ENCODE results near the gene CALM3.

CALM3 gene

DNA sequence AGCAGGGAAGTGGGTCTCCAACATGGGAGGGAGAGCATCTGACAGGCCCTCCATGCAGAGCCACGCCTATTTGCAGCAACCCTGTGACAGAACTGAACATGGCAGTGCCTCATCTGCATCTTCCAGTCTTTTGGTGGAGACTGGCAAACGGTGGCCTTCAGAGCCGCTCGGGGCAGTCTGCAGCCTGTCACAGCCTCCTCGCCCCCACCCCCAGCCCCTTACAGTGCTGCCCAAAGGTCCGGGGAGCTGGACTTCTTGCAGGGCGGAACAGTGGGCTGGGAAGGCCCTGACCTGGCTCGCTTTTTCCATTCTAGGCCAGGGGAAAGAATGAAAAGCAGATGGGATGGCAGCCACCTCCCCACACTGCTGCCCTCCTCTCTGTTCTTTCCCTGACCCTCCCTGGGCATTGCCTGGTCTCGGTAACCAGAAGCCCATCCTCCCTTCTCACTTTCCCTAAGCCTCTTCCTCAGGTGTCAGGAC is 2.7 kb downstream of the CALM3 start:
- H3F3A ChIP-seq (ENCODE audit: low read depth): no peaks in the 10 kb centered on the region
- H4K20me1 ChIP-seq (ENCODE audit: insufficient read depth, low read length, poor library complexity, severe bottlenecking): peaks cover 70% of the 10 kb centered on the region
- no peak for TF ChIP-seq EZH2phosphoT487 (IDR thresholded peaks at IDR 0.05; ENCODE audit: borderline replicate concordance)
- TF ChIP-seq, protein P1, sequence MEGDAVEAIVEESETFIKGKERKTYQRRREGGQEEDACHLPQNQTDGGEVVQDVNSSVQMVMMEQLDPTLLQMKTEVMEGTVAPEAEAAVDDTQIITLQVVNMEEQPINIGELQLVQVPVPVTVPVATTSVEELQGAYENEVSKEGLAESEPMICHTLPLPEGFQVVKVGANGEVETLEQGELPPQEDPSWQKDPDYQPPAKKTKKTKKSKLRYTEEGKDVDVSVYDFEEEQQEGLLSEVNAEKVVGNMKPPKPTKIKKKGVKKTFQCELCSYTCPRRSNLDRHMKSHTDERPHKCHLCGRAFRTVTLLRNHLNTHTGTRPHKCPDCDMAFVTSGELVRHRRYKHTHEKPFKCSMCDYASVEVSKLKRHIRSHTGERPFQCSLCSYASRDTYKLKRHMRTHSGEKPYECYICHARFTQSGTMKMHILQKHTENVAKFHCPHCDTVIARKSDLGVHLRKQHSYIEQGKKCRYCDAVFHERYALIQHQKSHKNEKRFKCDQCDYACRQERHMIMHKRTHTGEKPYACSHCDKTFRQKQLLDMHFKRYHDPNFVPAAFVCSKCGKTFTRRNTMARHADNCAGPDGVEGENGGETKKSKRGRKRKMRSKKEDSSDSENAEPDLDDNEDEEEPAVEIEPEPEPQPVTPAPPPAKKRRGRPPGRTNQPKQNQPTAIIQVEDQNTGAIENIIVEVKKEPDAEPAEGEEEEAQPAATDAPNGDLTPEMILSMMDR (conservative IDR thresholded peaks at IDR 0.05; ENCODE audit: low read length): no peak
- H3K36me3 ChIP-seq (ENCODE audit: insufficient read depth, low read length): peaks cover 37% of the 10 kb centered on the region; the same call in 1 of the 2 replicates
- H3K4me1 ChIP-seq (ENCODE audit: insufficient read depth, low read length, poor library complexity, severe bottlenecking): peaks cover 35% of the 10 kb centered on the region
- H3K79me2 ChIP-seq (ENCODE audit: insufficient read depth, low read length): peaks cover 73% of the 10 kb centered on the region
- H2AFZ ChIP-seq (ENCODE audit: low read length): no peak overlapping the region
- no peaks in the 10 kb centered on the region for H3K9me3 ChIP-seq (ENCODE audit: insufficient read depth, low read depth, low read length)
- peak overlapping the region; percentile 91 for H3K4me2 ChIP-seq (ENCODE audit: low read depth, low read length, poor library complexity, severe bottlenecking)
- peak overlapping the region; percentile 100 for H3K9ac ChIP-seq (ENCODE audit: low read depth, low read length, poor library complexity, severe bottlenecking)
- H3K27me3 ChIP-seq (ENCODE audit: insufficient read depth, low read length, poor library complexity, severe bottlenecking): peaks cover 6% of the 10 kb centered on the region
- no peaks in the 10 kb centered on the region for H3K9me2 ChIP-seq (replicated peaks; ENCODE audit: low read depth, low read length)
- H3K4me3 ChIP-seq (ENCODE audit: low read length, poor library complexity, severe bottlenecking): peak overlapping the region; percentile 100

DNA sequence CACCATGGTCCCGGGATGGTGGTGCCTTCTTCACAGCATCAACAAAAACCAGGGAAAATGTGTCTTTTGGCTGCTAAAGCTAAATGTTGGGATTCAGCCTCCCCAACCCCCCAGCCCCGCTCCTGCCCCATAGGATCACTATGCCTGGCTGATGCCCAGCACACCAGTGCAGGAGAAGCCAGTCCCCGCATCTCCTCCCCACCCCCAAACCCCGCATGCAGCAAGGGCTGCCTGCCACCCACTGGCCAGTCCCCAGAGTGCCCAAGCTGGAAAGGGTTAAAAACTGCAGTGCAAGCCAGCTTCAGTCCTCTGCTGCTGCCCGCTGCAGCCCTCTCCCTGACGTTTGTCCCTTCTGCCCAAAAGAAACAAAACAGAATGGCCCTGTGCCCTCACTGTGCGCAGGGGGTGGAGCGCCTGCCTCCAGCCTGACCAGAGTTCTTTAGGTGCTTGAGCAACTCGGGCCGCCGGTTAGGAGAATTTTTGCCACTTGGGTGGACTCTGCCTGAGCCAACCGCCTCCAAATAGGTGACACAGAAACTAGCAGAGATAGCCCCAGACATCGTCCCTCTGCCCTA is 3.7 kb downstream of the CALM3 start:
- H3K9ac ChIP-seq (ENCODE audit: low read depth, low read length, poor library complexity, severe bottlenecking): peak overlapping the region; percentile 100
- peaks cover 35% of the 10 kb centered on the region for H3K4me1 ChIP-seq (ENCODE audit: insufficient read depth, low read length, poor library complexity, severe bottlenecking)

DNA sequence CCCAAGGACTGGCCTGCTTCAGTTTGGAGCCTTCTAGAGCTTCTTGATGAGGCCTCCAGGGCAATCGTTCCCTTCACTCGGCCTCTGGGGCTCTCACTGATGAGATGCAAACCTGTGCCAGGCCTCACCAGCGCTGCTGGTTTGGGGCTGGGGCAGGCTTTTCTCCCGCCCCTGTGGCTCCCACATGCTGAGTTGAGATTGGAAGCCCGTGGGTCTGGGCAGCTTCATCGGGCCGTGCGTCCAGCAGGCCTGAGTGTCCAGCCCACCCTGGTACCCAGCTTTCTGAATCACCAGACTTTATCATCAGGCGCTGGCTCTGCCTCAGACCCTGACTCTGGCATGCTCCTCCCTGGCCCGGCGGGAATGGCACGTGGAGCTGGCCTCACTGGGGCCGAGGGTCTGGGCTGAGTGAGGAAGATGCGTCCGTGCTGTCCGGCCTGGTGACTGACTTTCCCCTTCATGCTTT is 4.3 kb downstream of the CALM3 start:
- Histone ChIP-seq H3K4me3 (ENCODE audit: low read length, poor library complexity, severe bottlenecking) (peak overlapping the region; percentile 100), H3K79me2 (ENCODE audit: insufficient read depth, low read length) (peaks cover 73% of the 10 kb centered on the region), H3K27me3 (ENCODE audit: insufficient read depth, low read length, poor library complexity, severe bottlenecking) (peaks cover 6% of the 10 kb centered on the region), H3K9me3 (ENCODE audit: insufficient read depth, low read depth, low read length) (no peaks in the 10 kb centered on the region), H3K9me2 (replicated peaks; ENCODE audit: low read depth, low read length) (no peaks in the 10 kb centered on the region), H4K20me1 (ENCODE audit: insufficient read depth, low read length, poor library complexity, severe bottlenecking) (peaks cover 71% of the 10 kb centered on the region), H2AFZ (ENCODE audit: low read length) (no peak overlapping the region), H3K4me2 (ENCODE audit: low read depth, low read length, poor library complexity, severe bottlenecking) (peak overlapping the region; percentile 91), H3K9ac (ENCODE audit: low read depth, low read length, poor library complexity, severe bottlenecking) (peak overlapping the region; percentile 100), H3F3A (ENCODE audit: low read depth) (peaks cover 6% of the 10 kb centered on the region; the same call in 1 of the 2 replicates), H3K4me1 (ENCODE audit: insufficient read depth, low read length, poor library complexity, severe bottlenecking) (peaks cover 31% of the 10 kb centered on the region), H3K36me3 (ENCODE audit: insufficient read depth, low read length) (peaks cover 50% of the 10 kb centered on the region; the same call in 1 of the 2 replicates)
- TF ChIP-seq EZH2phosphoT487 (IDR thresholded peaks at IDR 0.05; ENCODE audit: borderline replicate concordance): no peak
- TF ChIP-seq, protein P1 (conservative IDR thresholded peaks at IDR 0.05; ENCODE audit: low read length): no peak

More for the DNA sequence above, 3.7 kb downstream of the CALM3 start:
- Histone ChIP-seq H3K79me2 (ENCODE audit: insufficient read depth, low read length) (peaks cover 73% of the 10 kb centered on the region), H3F3A (ENCODE audit: low read depth) (peaks cover 6% of the 10 kb centered on the region; the same call in 1 of the 2 replicates), H3K27me3 (ENCODE audit: insufficient read depth, low read length, poor library complexity, severe bottlenecking) (peaks cover 6% of the 10 kb centered on the region), H3K9me3 (ENCODE audit: insufficient read depth, low read depth, low read length) (no peaks in the 10 kb centered on the region), H4K20me1 (ENCODE audit: insufficient read depth, low read length, poor library complexity, severe bottlenecking) (peaks cover 71% of the 10 kb centered on the region), H3K4me3 (ENCODE audit: low read length, poor library complexity, severe bottlenecking) (peak overlapping the region; percentile 100), H3K36me3 (ENCODE audit: insufficient read depth, low read length) (peaks cover 47% of the 10 kb centered on the region; the same call in 1 of the 2 replicates), H3K9me2 (replicated peaks; ENCODE audit: low read depth, low read length) (no peaks in the 10 kb centered on the region), H3K4me2 (ENCODE audit: low read depth, low read length, poor library complexity, severe bottlenecking) (peak overlapping the region; percentile 91), H2AFZ (ENCODE audit: low read length) (no peak overlapping the region)
- TF ChIP-seq, protein P1 (conservative IDR thresholded peaks at IDR 0.05; ENCODE audit: low read length): peak; percentile 24
- TF ChIP-seq EZH2phosphoT487 (IDR thresholded peaks at IDR 0.05; ENCODE audit: borderline replicate concordance): no peak

All from Loucy (cell line).